ENCODE measurements around the gene ADAM23. TPM values are rescaled to one million over a fixed set of nuclear protein-coding genes. Genes with fewer than 3 reads are reported as not detected.
A peak's percentile ranks its signal among the peaks of the same experiment; 100 is the strongest.

The ADAM23 gene
- total and polyA plus RNA-seq, 4 donors, result 0.12 to 0.51 (median 0.17) TPM; not detected in 1

GRCh38 chr2:206443735-206444527 is 599 bp downstream of the ADAM23 start:
- H3K9me3 ChIP-seq (ENCODE audit: control insufficient read depth in 4 of 4, low read length in 3 of 4), result no peaks in the 10 kb centered on the region
- H3K27me3 ChIP-seq (ENCODE audit: control insufficient read depth in 4 of 4, insufficient read depth in 4 of 4, low read length in 3 of 4), result peaks cover 0 to 20% (median 7%) of the 10 kb centered on the region in 4 donors
- 4% methylated on average over 77 of the region's 77 CpGs for WGBS
- TF ChIP-seq EGR1 (IDR thresholded peaks at IDR 0.05; ENCODE audit: low read depth in 2 of 2) (no peak), FOXA1 (IDR thresholded peaks at IDR 0.05) (no peak), ZBTB33 (IDR thresholded peaks at IDR 0.05) (no peak), ATF3 (IDR thresholded peaks at IDR 0.05) (no peak), FOXA2 (IDR thresholded peaks at IDR 0.05) (no peak), TAF1 (conservative IDR thresholded peaks at IDR 0.05) (no peak), SP1 (IDR thresholded peaks at IDR 0.05) (no peak), JUND (IDR thresholded peaks at IDR 0.05) (no peak), YY1 (IDR thresholded peaks at IDR 0.05) (no peak), REST (IDR thresholded peaks at IDR 0.05) (no peak), HNF4A (conservative IDR thresholded peaks at IDR 0.05) (no peak), GABPA (IDR thresholded peaks at IDR 0.05 in 1 of 2, conservative IDR thresholded peaks at IDR 0.05 in 1 of 2) (no peak), NR2F2 (IDR thresholded peaks at IDR 0.05) (no peak), RXRA (IDR thresholded peaks at IDR 0.05) (no peak), RAD21 (IDR thresholded peaks at IDR 0.05) (no peak), CTCF (IDR thresholded peaks at IDR 0.05; ENCODE audit: low read depth, low read length, missing input control) (no peak), MAX (IDR thresholded peaks at IDR 0.05) (no peak)
- H3K9ac ChIP-seq (ENCODE audit: low read depth in 1 of 2, low read length in 2 of 2), result no peak overlapping the region
- H3K4me3 ChIP-seq (ENCODE audit: low read depth in 1 of 3, low read length in 3 of 3), result peak overlapping the region in 1 of 3 donors; percentile 58
- no peak for DNase-seq (ENCODE audit: low spot score)
- H3K4me1 ChIP-seq (ENCODE audit: control insufficient read depth in 4 of 4, insufficient read depth in 4 of 4, low read length in 3 of 4), result peaks cover 8 to 17% (median 14%) of the 10 kb centered on the region in 4 donors
- no peaks in the 10 kb centered on the region for H3K36me3 ChIP-seq (ENCODE audit: control insufficient read depth in 4 of 4, insufficient read depth in 3 of 4, low read depth in 1 of 4, low read length in 3 of 4)
- no peak overlapping the region for H3K27ac ChIP-seq (ENCODE audit: low read depth in 1 of 2, low read length in 2 of 2)

All from liver (tissue), 9 donors.